NCI-H510A treated with DMSO at 0.1 percent for 48 hours (cell line): Measurements from ENCODE around the gene UNC79.

Experiments used
- DNase-seq: peaks from one replicate; lab custom pipeline; 2025; lab: John Stamatoyannopoulos, UW

UNC79 gene

DNA sequence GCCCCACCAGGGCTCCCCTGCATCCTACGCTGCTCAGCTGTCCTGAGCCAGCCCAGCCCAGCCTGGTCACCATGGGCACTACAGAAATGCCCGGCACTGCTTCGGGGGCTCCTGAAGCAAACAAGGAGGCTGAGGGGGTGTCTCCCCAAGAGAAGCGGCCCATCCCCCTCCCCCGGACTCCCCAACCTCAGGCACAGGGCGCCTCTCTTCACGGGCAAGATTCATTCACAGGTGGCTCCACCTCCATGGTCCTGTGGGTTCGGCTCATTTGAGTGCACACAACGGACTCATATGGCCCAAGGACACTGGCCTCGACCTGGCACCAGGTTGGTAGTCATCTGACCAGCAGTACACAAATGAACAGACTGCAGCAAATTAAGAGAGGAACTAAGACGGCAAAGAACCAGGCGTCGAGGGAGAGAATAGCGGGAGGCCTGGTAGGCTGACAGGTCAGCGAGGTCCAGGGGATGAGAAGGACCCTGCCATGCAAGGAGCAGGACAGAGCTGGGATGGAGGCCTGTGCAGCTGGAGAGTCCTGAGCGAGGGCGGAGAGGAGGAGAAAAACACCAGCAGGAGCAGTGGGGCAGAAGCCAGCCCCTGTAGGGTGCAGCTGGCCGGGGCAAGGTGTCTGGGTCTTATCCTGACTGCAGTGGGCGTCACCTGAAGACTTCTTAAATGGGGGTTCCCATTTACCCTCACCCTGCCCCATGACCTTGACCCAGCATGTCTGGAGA is 297.3 kb downstream of the UNC79 start:
- no peak for DNase-seq

DNA sequence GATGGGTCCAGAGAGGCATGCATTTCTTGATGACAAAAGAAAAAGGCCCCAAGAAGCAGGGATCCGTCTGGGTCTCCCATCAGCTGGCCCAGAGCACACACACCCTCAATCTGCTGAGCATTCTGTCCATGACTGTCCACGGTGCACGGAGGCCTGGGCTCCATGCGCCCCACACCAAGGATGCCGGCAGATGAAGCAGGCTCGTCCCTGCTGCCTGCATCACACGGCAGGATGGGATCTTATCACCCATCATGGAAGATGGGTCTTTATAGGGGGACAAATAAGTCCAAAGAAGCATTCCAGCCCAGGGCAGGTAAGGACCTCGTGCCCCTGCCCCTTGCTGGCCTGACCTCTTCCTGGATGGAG is 297.9 kb downstream of the UNC79 start:
- DNase-seq: no peak

DNA sequence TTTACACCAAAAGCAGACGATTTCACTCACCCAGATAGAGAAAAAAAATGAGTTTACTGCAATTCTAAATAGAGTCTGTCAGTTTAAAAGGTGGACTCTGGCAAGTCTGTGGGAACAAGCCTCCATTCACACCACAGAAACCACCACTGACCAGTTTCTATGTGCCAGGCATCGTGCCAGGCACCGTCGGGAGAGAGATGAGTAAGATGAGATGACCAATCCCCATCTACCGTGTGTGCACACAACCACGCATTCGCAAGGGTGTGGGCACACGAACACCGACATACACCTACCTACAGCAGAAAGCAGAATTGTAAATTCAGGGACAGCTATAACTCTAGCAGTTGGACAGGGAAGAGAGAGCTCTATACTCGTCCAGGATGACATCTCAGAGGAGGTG is 299.3 kb downstream of the UNC79 start:
- no peak for DNase-seq

DNA sequence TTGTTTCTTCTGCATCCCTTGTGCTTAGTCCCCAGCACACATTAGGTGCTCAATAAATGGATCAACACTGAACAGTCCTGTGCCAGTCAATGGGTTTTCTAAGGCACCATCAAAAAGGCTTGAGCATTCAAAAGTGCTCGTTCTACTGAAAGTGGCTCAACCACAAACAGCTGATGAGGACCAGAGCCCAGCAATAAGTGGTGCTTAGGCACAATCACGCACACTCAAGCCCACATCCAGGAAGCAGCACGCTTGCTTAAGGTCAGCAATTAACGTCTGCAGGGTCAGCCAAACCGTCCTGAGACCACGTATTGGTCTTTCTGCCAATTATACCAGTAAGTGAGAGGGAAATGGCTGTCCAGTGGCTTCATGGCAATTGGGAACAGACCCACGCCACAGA is 301.0 kb downstream of the UNC79 start:
- DNase-seq: peak; percentile 18

DNA sequence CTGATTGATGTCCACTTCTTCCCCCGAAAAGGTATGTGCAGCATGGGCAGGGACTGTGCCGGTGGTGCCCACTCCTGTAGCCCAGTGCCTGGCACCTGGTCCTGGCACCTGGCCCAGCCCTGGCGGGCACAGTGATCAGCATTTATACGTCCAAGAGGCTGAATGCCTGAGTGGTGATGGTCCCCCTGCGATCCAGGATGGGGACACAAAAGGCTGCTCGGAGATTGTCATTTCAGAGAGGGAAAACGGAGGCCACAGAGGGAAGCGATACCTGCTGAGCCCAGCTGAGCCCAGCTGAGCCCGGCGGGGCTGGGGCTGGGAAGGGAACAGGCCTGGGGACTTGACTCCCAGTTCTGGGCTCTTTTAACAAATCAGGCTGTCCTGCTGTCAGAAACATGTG is 301.8 kb downstream of the UNC79 start:
- no peak for DNase-seq

DNA sequence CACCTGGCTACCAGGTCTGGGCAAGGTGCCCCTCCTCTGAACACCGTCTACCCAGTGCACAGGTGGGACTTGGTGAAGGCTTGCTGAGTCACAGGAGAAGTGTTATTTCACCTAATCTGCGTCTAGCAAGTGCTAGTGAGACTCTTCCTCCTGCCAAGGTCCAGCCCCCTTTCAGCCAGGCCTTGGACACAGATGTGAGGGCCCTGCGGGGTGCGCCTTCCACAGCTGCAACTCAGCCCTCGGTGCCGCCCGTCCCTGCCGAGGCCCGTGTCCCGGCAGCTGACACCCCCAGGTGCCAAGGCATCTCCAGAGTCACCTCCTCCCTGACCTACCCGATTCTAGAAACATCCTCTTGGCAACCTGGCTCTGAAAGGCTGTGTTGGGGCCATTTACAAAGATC is 302.5 kb downstream of the UNC79 start:
- no peak for DNase-seq

DNA sequence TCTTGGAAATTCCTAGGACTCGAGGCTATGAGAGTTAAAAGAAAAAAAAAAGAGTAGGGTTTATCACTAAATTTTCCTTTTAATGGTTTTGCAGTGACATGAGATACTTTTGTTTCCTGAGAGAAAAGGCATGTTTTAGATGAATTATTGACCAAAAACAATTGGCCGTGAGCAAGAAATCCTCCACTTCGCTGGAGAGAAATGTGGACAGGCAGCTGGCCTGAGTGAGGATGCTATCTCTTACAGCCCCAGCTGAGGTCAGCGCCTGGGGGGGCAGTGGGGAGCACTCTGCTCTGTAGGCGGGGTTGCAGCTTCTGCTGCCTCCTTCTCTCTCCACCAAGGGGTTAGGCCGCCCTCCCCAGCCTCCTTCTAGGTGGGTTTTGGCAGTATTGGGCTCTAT is 302.9 kb downstream of the UNC79 start:
- no peak for DNase-seq

DNA sequence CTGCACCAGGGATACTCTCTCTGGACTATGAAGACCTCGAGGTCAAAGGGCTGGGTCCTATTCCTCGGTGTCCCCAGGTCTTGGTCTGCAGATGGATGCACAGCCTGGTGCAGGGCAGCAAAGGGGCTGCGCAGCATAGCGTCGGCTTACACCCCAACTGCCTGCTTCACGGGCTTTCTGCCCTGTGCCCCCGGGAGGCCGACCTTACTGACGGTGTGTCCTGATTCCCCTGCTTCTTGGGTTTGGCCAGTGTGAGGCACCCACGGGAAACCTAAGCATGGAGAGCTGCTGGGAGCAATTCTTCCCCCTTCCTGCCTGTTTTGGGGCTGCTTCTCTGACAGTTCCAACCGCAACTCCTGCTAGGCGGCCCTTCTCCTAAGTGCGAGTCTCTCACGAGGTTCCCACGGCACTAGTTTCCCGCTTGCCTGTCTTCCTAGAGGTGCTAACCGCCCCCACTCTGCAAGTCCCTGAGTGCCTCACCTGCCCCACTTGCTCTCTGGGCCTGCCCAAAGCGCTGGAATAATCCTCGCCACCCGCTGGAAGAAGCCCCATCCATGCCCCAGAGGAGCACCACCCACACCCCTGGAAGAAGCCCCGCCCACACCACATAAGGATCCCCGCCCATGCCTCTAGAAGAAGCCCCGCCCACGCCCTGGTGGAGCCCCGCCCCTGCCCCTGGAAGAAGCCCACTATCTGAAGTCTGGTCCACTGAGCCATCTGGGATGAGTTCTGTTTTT is 303.5 kb downstream of the UNC79 start:
- no peak for DNase-seq

DNA sequence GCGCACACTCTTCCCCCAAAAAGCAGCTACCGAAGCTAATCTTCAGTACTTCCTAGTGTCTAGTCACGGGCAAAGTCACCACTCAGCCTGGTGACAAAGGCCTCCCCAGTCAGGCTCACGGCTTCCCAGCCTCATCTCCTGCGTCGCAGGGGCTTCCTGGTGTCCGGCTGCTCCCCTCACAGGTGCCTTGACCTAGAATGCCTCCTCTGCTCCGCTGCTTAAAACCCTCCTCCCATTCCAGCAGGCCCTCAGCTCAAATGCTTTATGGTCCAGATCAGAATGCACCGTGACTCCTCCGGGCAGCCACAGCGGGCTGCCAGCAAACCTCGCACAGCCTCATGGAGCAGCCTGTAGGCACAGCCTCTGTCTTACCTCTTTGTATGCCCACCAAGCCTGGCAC is 304.5 kb downstream of the UNC79 start:
- DNase-seq: no peak

DNA sequence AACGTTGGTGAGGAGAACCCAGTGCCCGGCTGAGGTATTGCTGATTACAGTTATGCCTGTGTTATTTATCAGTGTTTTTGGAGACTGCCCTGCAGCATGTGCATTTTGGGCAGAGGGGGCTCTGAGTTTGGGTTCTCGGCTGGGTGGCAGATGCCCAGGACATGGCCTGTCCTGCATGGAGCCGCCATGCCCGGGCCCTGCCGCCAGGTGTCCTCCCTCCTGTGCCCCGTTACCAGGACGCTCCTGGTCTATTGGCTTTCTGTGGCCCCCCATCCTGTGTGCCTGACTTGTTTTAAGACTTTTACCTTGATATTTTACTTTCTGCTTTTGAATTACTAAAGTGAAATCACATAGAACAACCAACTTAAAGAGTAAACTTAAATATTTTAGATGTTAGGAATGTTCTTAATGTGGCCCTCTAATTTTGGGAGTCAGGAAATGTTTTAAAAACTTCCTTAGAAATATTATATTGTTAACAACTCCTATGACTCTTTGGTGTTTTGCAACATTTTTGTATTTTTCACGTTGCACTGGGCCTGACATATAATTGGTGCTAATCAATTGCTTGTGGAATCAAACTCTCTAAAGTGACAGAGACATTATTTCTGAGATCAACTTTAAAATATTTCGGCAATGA is 305.8 kb downstream of the UNC79 start:
- no peak for DNase-seq

DNA sequence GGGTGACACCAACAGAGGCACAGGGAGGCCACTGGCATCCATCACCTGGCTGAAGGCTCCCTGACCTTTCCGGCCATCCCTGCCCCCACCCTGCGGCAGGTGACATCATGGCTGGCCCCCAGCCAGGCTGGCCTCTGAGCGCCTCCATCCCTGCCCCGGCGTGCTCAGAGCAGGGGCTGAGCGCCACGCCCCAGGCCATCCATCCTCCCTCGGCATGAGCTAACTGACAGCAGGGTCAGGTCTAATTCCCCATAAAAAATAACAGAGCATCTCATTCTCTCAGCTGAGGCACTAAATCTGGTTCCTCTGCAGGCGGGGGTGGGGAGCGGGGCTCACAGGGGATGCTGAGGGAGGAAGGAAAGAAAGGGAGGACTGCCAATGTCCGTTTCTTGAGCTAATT is 306.9 kb downstream of the UNC79 start:
- DNase-seq: no peak

DNA sequence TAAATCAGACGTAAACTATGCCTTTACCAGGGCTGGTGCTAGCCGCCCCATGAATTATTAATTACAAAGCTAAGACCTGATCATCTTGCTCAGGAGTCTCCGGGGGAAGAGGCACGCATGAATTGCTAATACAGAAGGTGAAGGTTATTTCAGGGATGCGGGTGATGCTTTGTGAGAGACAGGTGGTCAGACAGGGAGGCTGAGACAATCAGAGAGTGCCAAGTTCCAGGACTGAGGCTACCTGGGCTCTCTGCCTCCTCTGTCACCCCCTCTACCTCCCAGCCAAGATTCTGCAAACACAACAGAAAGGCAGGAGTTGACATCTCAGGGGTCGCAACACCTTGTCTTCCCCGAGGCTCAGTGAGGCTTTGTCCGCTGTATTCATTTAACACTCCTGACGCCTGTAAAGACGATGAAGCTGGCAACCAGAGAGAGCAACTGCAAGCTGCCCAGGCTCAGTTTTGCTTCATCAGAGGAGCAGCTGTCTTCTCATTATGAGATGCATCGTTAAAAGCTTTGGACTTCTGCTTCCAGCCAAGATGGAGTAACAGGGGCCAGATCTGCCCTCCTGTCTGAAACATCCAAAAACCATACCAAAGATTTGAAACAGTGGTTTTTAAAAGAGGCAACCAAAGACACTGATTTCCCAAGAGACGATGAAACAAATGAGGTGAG is 311.0 kb downstream of the UNC79 start:
- no peak for DNase-seq

DNA sequence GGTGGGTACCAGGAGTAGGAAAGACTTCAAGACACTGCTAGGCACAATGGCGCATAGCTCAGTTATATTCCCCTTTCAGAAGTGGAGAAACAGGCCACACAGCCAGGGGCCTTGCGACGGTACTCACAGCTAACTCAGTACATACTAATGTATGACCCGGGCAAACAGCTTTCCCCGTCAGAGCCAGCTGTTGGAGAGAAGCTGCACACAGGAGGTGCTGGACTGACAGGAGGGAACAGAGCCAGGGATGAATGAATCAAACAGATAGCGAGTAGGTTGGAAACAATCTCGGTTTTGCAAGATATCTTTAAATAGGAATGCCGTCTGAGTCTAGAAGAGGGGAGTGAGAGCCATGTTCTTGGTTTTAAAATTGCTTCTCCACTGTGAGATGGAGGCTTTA is 312.0 kb downstream of the UNC79 start:
- no peak for DNase-seq

DNA sequence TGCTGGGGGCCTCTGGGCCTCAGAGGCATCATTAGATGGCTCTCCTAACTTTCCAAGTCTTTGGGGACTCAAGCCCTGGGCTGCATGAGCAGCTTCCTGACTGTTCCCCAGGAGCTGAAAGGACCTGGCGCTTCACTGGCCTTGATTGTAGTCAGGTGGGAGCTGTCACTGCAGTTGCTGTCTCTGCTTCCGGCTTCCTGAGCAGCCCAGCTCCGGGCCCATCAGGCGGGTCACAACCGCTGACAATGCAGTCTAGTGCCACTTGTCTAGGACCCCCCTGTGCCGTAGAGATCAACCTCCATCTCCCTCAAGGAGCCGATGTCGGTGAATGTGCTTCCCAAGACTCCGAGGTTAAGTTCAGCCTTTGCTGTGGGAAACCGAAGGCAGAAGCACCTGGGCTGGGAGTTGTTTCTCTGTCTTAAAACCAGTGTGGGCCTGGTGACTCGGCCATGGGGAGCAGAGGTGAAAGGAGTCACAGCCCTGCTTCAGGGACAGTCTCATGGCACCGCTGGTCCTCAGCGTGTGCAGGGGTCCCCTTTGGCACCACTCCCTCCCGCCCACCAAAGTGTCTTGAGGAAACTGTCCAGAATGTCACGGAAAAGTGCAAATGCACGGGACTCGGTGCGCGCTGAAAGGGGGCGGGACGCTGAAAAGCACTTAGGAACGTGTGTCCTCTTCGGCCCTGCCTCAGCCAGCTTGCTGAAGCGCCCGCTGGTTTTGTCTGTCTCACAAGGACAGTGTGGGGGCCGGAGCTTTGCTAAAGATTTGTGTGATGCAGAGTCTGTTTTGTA is 312.7 kb downstream of the UNC79 start:
- DNase-seq: no peak

DNA sequence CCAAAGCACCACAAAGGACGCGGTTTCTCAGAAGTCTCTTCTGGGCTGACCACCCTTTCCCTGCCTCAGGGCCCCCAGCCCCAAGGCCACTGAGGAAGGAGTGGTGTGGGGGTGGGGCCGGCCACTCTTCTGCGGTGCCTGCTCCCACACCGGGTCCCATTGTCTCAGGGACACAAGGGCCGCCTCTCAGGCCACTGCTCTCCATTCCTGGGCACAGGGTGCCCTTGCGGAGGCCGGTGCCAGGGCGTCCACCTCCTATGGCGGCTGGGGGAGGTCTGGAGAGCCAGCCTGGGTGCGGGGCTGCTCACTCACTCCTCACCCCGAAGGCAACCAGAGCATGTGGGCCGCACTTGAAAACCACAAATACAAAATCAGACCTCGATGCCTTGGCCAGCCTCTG is 313.4 kb downstream of the UNC79 start:
- no peak for DNase-seq

DNA sequence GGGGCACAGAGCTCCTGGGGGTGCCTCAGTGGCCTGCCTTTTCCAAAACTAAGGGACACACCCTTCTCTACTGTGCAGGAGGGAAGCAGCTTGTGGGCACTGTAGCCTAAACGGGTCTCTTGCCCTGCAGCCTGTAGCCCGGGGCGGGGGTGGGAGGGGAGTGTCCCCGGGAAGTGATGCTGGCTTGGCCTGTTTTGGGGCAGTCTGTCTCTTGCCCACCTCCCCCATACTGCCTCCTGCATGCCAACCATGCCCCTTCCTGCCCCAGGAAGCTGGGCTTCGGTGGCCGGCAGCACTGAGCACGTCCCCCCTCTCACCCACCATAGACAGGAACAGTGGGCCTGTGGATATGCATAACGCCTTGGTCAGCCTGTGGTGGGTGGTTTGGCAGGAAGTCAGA is 314.1 kb downstream of the UNC79 start:
- DNase-seq: no peak

DNA sequence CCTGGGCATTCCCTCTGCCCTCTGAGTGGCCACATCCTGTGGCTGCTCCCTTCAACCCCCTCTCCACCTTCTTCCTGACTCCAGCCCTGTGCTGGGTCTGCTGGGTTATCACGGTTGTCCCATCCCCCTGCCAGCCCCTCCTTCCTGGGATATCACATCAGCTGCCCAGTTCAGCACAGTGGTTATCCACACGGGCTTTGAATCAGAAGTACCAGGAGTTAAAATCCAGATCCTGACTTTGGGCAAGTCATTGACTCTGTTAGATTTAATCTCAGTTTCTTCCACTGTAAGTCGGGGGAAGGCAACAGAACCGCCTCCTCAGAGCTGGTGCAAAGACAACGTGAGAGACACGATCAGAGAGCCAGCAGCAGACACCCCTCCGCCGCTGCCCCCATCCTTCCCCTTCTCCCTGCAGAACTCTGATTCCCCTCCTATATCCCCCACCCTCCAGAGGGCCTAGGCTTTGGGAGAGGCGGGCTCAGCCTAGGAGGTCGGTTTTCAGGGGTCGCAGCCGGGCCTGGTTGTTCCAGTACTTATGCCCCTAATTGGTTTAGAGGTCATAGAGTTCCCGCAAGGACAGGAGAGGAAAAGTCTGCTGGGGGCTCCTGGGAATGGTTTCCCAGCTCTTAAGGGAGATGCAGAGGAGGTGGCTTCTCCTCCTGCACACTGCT is 315.0 kb downstream of the UNC79 start:
- no peak for DNase-seq

DNA sequence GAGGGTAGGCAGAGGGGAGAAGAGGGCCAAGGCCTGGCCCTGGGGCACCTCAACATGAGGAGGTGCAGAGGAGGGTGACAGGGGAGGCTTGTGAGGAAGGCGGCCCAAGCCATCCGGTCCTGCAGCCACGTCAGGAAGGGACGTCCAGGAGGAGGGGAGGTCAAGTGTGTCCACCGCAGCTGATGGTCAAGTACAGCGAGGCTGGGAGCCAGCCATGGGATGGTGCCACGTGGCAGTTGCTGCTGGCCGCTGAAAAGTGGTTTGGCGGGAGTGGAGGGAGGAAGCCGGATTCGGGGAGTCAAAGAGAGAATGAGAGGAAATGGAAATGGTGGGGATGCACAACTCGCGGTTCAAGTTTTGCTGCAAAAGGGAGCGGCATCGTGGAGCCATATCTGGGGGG is 316.4 kb downstream of the UNC79 start:
- DNase-seq: no peak

DNA sequence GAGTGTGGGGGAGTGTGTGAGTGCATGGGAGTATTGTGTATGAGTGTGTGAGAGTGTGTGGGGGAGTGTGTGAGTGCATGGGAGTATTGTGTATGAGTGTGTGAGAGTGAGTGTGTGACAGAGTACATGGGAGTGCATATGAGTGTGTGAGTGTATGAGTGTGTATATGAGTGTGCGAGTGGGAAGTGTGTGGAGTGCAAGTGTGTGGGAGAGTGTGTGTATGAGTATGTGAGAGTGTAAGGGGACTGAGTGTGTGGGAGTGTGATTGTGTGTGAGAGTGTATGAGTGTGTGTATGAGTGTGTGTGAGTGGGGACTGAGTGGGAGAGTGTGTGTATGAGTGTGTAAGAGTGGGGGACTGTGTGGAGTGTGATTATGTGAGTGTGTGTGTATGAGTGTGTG is 316.8 kb downstream of the UNC79 start:
- no peak for DNase-seq

DNA sequence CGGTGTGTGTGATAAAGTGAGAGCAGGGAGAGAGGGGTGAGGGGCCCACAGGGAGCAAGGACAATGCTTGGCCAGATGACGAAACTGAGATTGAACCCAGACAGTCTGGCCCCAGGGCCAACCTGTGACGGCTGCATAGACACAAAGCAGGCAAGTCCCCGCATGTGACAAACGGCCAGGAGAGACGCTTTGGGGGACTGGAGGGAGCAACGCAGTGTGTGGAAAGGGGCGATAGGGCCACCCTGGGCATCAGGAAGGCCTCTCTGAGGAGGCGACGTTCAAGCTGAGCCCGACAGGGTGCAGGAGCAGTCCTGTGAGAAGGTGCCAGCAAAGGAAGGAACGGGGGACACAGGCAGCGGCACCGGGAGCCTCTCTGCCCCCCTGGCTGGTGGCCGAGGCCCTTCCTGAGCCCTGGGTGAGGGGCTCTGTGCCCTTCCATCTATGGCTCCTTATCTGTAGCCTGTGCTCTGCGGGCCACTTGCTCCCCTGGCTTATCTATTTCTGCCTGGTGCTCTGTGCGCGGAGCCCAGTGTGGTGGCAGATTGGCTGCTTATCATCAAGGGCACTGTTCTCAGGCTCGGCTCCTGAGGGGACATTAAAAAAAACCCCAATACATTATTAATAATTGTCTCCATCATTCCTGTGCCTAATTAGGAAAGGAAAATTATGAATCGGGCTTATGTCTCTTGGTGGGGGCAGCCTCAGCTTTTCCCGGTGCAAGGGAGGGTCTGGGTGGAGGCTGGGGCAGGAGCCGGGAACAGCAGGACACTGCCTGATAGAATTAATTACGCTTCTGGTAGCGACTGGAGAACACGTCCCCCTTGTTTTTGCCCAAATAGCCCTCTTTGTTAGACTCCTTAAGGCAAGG is 317.7 kb downstream of the UNC79 start:
- no peak for DNase-seq

DNA sequence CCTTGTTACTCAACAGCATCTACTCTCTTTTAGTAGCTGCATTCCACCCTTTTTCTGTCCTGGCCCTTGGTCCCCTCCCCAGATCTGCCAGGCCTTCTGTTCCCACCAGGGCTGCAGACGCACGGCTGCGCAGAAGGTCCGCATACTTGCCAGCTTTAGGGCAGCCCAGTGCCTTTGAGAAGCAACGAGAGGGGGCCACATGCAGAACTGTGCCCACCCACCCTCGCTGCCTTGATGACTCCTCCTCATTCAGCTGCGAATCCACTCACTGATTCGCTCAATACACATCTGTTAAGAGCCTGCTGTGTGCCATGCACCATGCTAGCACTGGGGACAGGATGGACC is 318.3 kb downstream of the UNC79 start:
- DNase-seq: no peak
